Activated CD4-positive, alpha-beta memory T cell treated with anti-CD3 and anti-CD28 coated beads, Interleukin-2, amount 10 ng/mL, durations not matched to agents 7 days and 5 days (primary cell): Measurements from ENCODE around the gene C10orf90. TPM values are rescaled to one million over a fixed set of nuclear protein-coding genes. Genes with fewer than 3 reads are reported as not detected.

Source experiments
- CTCF ChIA-PET: fragments of 350-600 bp; sonication (Branson Sonifier 250); formaldehyde crosslinking; loops from one replicate; lab custom pipeline; 2021; ENCODE audit warnings: antibody characterized with exemption, inconsistent platforms; lab: Charles Lee
- POLR2A ChIA-PET: fragments of 350-600 bp; sonication (Branson Sonifier 250); formaldehyde crosslinking; loops from one replicate; lab custom pipeline; 2021; ENCODE audit warnings: antibody characterized with exemption; lab: Charles Lee
- DNase-seq: peaks from one replicate; pipeline ENCODE4 v3.0.0-alpha.2; 2020
- H3K27ac Mint-ChIP-seq: one replicate; pipeline ENCODE4 v1.8.0; 2021; ENCODE audit warnings: mild to moderate bottlenecking, mixed read lengths
- H3K27me3 Mint-ChIP-seq: one replicate; pipeline ENCODE4 v1.8.0; 2021; ENCODE audit warnings: mixed read lengths
- H3K36me3 Mint-ChIP-seq: one replicate; pipeline ENCODE4 v1.8.0; 2021; ENCODE audit warnings: low read depth, mixed read lengths
- H3K4me1 Mint-ChIP-seq: one replicate; pipeline ENCODE4 v1.8.0; 2021; ENCODE audit warnings: mixed read lengths
- H3K4me3 Mint-ChIP-seq: one replicate; pipeline ENCODE4 v1.8.0; 2021; ENCODE audit warnings: mild to moderate bottlenecking, mixed read lengths
- H3K9me3 Mint-ChIP-seq: one replicate; pipeline ENCODE4 v1.8.0; 2021; ENCODE audit warnings: mixed read lengths
- total RNA-seq, 2 experiments: library from RNA; stranded (reverse); gene quantifications; one replicate each; pipeline ENCODE4 v1.2.3, GENCODE V29; 2021

The C10orf90 gene
- not detected for total RNA-seq

GRCh38 chr10:126670056-126670894 lies at the start of gene C10orf90:
TSS of gene C10orf90 (minus strand) at chr10:126670693. CDS start at chr10:126670480, 213 bp downstream.
- no peaks in the 10 kb centered on the region for H3K4me1 Mint-ChIP-seq
- H3K27ac Mint-ChIP-seq: no peak within 1 kb of the TSS
- no peaks in the 10 kb centered on the region for H3K36me3 Mint-ChIP-seq
- CTCF ChIA-PET: interaction anchor here (0.7 to 0.8 kb wide), 2 partner anchors 17 to 35 kb away, joined by 3 to 4 read pairs; no protein-coding TSS in a partner anchor
- DNase-seq: no peak
- H3K4me3 Mint-ChIP-seq: no peak within 1 kb of the TSS
- peaks cover 16% of the 10 kb centered on the region for H3K9me3 Mint-ChIP-seq
- POLR2A ChIA-PET: no interaction called here
- H3K27me3 Mint-ChIP-seq: no peaks in the 10 kb centered on the region

- Mint-ChIP-seq H3K27ac (no peak overlapping the region), H3K9me3 (peaks cover 8% of the 10 kb centered on the region), H3K36me3 (no peaks in the 10 kb centered on the region), H3K4me1 (no peaks in the 10 kb centered on the region), H3K4me3 (no peak overlapping the region), H3K27me3 (no peaks in the 10 kb centered on the region)
- ChIA-PET CTCF (no interaction called here), POLR2A (no interaction called here)
- no peak for DNase-seq
Measured at GRCh38 chr10:126716366-126716765, 45.9 kb upstream of the C10orf90 start.

GRCh38 chr10:126713594-126713993 lies 43.1 kb upstream of the C10orf90 start:
- H3K36me3 Mint-ChIP-seq: no peaks in the 10 kb centered on the region
- no peak for DNase-seq
- no peak overlapping the region for H3K27ac Mint-ChIP-seq
- no peak overlapping the region for H3K4me3 Mint-ChIP-seq
- ChIA-PET CTCF (no interaction called here), POLR2A (no interaction called here)
- no peaks in the 10 kb centered on the region for H3K4me1 Mint-ChIP-seq
- no peaks in the 10 kb centered on the region for H3K27me3 Mint-ChIP-seq
- peaks cover 8% of the 10 kb centered on the region for H3K9me3 Mint-ChIP-seq

- POLR2A ChIA-PET: no interaction called here
- peaks cover 5% of the 10 kb centered on the region for H3K9me3 Mint-ChIP-seq
- no peaks in the 10 kb centered on the region for H3K36me3 Mint-ChIP-seq
- H3K4me3 Mint-ChIP-seq: no peak overlapping the region
- no peaks in the 10 kb centered on the region for H3K4me1 Mint-ChIP-seq
- CTCF ChIA-PET: no interaction called here
- no peak for DNase-seq
- H3K27ac Mint-ChIP-seq: no peak overlapping the region
- no peaks in the 10 kb centered on the region for H3K27me3 Mint-ChIP-seq
Measured at GRCh38 chr10:126712681-126713080, 42.2 kb upstream of the C10orf90 start.

- H3K27me3 Mint-ChIP-seq: no peaks in the 10 kb centered on the region
- no peak for DNase-seq
- POLR2A ChIA-PET: no interaction called here
- no peaks in the 10 kb centered on the region for H3K4me1 Mint-ChIP-seq
- no peak overlapping the region for H3K4me3 Mint-ChIP-seq
- no peaks in the 10 kb centered on the region for H3K36me3 Mint-ChIP-seq
- CTCF ChIA-PET: no interaction called here
- H3K27ac Mint-ChIP-seq: no peak overlapping the region
- H3K9me3 Mint-ChIP-seq: peaks cover 4% of the 10 kb centered on the region
Measured at GRCh38 chr10:126705951-126706565, 35.6 kb upstream of the C10orf90 start.

GRCh38 chr10:126705131-126705530 lies 34.6 kb upstream of the C10orf90 start:
- Mint-ChIP-seq H3K4me1 (no peaks in the 10 kb centered on the region), H3K27me3 (no peaks in the 10 kb centered on the region), H3K36me3 (no peaks in the 10 kb centered on the region), H3K27ac (no peak overlapping the region), H3K4me3 (no peak overlapping the region), H3K9me3 (no peaks in the 10 kb centered on the region)
- no peak for DNase-seq
- POLR2A ChIA-PET: no interaction called here
- CTCF ChIA-PET: no interaction called here

- Mint-ChIP-seq H3K36me3 (no peaks in the 10 kb centered on the region), H3K27me3 (no peaks in the 10 kb centered on the region), H3K27ac (no peak overlapping the region), H3K9me3 (no peaks in the 10 kb centered on the region), H3K4me1 (no peaks in the 10 kb centered on the region), H3K4me3 (no peak overlapping the region)
- POLR2A ChIA-PET: no interaction called here
- DNase-seq: no peak
- CTCF ChIA-PET: no interaction called here
Measured at GRCh38 chr10:126704649-126705048, 34.2 kb upstream of the C10orf90 start.

GRCh38 chr10:126702181-126702580 lies 31.7 kb upstream of the C10orf90 start:
- Mint-ChIP-seq H3K9me3 (no peaks in the 10 kb centered on the region), H3K27me3 (no peaks in the 10 kb centered on the region)

GRCh38 chr10:126701526-126701925 lies 31.0 kb upstream of the C10orf90 start:
- CTCF ChIA-PET: no interaction called here
- H3K4me3 Mint-ChIP-seq: no peak overlapping the region
- no peak for DNase-seq

More at GRCh38 chr10:126702181-126702580, 31.7 kb upstream of the C10orf90 start:
- ChIA-PET POLR2A (no interaction called here), CTCF (no interaction called here)
- DNase-seq: no peak
- no peak overlapping the region for H3K4me3 Mint-ChIP-seq
- H3K27ac Mint-ChIP-seq: no peak overlapping the region
- no peaks in the 10 kb centered on the region for H3K4me1 Mint-ChIP-seq
- H3K36me3 Mint-ChIP-seq: no peaks in the 10 kb centered on the region

GRCh38 chr10:126696684-126697083 lies 26.2 kb upstream of the C10orf90 start:
- ChIA-PET CTCF (no interaction called here), POLR2A (no interaction called here)
- DNase-seq: no peak
- H3K27ac Mint-ChIP-seq: no peak overlapping the region
- H3K27me3 Mint-ChIP-seq: no peaks in the 10 kb centered on the region
- H3K4me1 Mint-ChIP-seq: no peaks in the 10 kb centered on the region
- H3K4me3 Mint-ChIP-seq: no peak overlapping the region
- H3K36me3 Mint-ChIP-seq: no peaks in the 10 kb centered on the region
- H3K9me3 Mint-ChIP-seq: peaks cover 6% of the 10 kb centered on the region

More at GRCh38 chr10:126701526-126701925, 31.0 kb upstream of the C10orf90 start:
- Mint-ChIP-seq H3K27ac (no peak overlapping the region), H3K27me3 (no peaks in the 10 kb centered on the region), H3K4me1 (no peaks in the 10 kb centered on the region), H3K36me3 (no peaks in the 10 kb centered on the region), H3K9me3 (no peaks in the 10 kb centered on the region)
- POLR2A ChIA-PET: no interaction called here

GRCh38 chr10:126691456-126691855 lies 21.0 kb upstream of the C10orf90 start:
- no peaks in the 10 kb centered on the region for H3K36me3 Mint-ChIP-seq
- POLR2A ChIA-PET: no interaction called here
- DNase-seq: no peak
- H3K9me3 Mint-ChIP-seq: peaks cover 9% of the 10 kb centered on the region
- H3K4me3 Mint-ChIP-seq: no peak overlapping the region
- CTCF ChIA-PET: no interaction called here
- H3K27ac Mint-ChIP-seq: no peak overlapping the region
- no peaks in the 10 kb centered on the region for H3K27me3 Mint-ChIP-seq
- no peaks in the 10 kb centered on the region for H3K4me1 Mint-ChIP-seq

GRCh38 chr10:126690534-126690933 lies 20.0 kb upstream of the C10orf90 start:
- no peak for DNase-seq
- Mint-ChIP-seq H3K36me3 (no peaks in the 10 kb centered on the region), H3K27me3 (no peaks in the 10 kb centered on the region), H3K4me3 (no peak overlapping the region), H3K27ac (no peak overlapping the region), H3K4me1 (no peaks in the 10 kb centered on the region), H3K9me3 (peaks cover 14% of the 10 kb centered on the region)
- ChIA-PET POLR2A (no interaction called here), CTCF (no interaction called here)

GRCh38 chr10:126689461-126689994 lies 19.0 kb upstream of the C10orf90 start:
- Mint-ChIP-seq H3K9me3 (peaks cover 8% of the 10 kb centered on the region), H3K4me3 (no peak overlapping the region), H3K27ac (no peak overlapping the region), H3K4me1 (no peaks in the 10 kb centered on the region), H3K27me3 (no peaks in the 10 kb centered on the region), H3K36me3 (no peaks in the 10 kb centered on the region)
- DNase-seq: no peak
- ChIA-PET CTCF (no interaction called here), POLR2A (no interaction called here)
